Activated gamma-delta T cell (primary cell): ENCODE results near the gene EHD3.
A peak's percentile ranks its signal among the peaks of the same experiment; 100 is the strongest.

Experiments
- DNase-seq: peaks from one replicate; lab custom pipeline; 2025; lab: John Stamatoyannopoulos, UW
- total RNA-seq, 2 donors: gene quantifications; one replicate each; lab custom pipeline; 2026; lab: John Stamatoyannopoulos, UW

EHD3 gene
- total RNA-seq = 10.7 to 12.6 reads per million in 2 donors

GRCh38 chr2:31233741-31234682 is at the start of gene EHD3:
EHD3 (plus strand) TSS chr2:31234152; CDS start chr2:31234622, 470 bp downstream.
- peak; percentile 55 for DNase-seq

GRCh38 chr2:31187166-31187565 is 46.8 kb upstream of the EHD3 start:
- no peak for DNase-seq

- DNase-seq = no peak
Observed at GRCh38 chr2:31188131-31188530, 45.8 kb upstream of the EHD3 start.

- DNase-seq = no peak
Observed at GRCh38 chr2:31189141-31189540, 44.8 kb upstream of the EHD3 start.

GRCh38 chr2:31190188-31190587 is 43.8 kb upstream of the EHD3 start:
- DNase-seq = no peak

DNA sequence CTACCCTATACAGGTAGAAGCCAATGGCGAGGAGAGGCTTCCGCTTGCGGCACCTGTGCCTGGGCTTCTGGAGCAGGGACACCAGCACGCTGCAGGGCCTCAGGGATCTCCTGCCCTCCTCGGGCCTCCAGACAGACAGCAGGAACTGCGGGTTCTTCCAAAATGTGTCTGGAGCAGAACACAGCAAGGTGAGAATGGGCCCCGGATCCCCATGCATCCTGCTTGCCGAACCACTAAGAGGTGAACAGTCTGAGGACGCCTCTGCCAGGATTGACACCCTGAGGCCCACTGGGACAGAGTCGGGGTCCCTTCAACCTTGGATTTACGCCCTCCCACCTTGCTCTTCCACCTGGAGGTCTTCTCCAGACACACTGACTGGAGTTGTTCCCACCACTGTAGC is 42.0 kb upstream of the EHD3 start:
- DNase-seq = no peak

GRCh38 chr2:31192396-31192795 is 41.6 kb upstream of the EHD3 start:
- DNase-seq = no peak

DNA sequence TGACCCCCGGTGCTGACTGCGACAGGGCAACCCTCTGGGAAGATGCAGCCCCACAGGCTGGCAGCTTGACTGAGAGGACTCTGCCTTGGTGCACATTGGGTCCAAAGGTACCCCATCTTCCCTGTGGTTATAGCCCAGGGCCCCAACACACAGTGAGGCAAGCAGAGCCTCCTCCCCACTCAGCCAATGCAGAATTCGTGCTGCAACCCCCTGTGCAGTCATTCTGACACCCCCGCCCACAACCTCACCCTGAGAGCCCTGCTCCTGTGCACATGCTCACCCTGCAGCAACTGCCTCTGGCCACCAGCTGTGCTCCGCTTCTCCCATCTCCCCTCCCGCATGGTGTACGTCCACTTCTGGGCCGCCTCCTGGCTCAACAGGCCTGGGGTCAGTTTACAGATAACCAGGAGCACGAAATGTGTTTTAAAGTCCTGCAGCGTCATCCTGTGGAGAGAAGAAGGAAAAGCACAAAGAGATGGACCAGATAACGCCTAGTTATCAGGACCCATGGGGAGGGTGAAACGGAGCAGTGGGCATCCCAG is 41.0 kb upstream of the EHD3 start:
- DNase-seq = no peak

- no peak for DNase-seq
Observed at GRCh38 chr2:31193806-31194205, 40.1 kb upstream of the EHD3 start.

DNA sequence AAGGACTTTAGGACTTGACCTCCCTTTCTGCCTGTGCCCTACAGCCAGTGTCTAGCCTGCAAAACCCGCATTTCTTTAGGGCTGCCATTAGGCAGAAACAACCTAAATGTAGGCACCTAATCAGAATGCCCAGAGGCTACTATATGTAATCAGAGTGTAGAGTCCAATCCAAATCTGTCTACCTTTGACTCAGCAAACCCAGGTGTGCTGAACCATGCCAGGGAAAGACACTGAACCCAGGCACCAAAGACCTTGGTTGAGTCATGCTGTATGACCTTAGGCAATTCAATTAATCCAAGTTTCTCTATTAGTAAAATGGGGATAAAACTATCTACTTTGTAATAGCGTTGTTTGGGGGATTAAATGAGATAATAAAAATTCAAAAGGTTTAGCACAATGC is 37.3 kb upstream of the EHD3 start:
- no peak for DNase-seq

DNA sequence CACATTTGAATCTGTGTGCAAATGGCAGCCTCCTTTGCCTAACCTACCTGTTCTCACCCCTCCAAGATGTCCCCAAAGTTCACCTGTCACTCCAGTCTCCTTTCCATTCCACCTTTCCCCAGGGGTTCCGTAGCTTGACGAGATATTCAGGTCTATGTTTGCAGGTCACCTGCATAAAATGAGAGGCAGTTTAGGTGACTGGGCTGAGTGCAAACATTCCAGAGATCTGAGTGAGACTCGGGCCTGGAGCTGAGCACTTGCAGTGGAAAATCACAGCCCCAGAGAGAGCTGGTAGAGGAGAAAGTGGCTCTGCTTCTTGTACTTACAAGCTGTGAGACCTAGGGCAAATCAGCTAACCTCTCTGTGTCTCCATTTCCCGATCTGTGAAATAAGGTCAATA is 36.8 kb upstream of the EHD3 start:
- DNase-seq = no peak

DNA sequence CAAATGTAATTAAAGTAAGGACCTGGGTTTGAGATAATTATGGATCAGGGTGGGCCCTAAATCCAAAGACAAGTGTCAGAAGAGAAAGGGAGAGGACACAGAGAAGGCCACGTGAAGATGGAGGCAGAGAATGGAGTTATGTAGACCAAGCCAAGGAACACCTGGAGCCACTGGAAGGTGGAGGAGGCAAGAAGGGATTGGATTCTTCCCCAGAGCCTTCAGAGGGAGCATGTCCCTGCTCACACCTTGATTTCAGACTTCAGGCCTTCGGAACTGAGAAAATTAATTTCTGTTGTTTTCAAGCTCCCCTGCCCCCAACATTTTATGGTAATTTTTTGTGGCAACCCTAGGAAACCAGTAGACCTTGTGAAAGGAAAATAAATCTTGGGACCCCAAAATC is 36.3 kb upstream of the EHD3 start:
- no peak for DNase-seq

DNA sequence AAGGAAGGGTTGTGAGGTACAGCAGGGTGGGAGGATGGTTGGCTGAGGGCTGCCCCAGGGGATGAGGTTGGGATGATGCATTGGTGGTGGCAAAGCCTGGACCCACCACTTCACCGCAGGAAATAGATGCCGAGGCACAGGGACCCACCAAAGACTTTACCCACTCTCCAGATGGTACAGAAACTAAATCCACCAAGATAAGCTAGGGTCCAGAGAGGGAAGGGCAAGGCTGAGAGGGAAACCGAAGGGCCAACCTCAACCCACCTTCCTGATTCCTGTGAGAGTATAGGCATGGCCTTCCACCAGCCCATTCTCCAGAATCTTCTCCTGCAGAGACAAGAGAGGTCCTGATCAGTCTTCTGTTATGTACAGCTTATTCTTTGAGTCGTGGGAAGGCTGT is 34.7 kb upstream of the EHD3 start:
- no peak for DNase-seq

DNA sequence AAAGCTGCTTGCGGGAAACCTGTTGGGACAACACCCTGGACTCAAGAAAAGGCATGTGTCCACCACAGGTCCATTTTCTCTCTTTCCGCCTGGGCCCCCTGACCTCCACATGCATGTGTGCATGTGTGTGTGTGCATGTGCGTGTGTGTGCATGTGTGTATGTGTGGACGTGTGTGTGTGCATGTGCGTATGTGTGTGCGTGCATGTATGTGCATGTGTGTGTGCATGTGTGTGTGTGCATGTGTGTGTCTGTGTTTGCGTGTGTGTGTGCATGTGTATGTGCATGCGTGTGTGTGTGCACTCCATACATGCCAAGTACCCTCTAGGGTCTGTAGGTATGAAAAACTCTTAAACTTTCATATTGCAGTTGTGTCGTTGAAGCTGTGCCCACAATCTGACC is 33.0 kb upstream of the EHD3 start:
- DNase-seq = no peak

- DNase-seq = no peak
Observed at GRCh38 chr2:31202041-31202440, 31.9 kb upstream of the EHD3 start.

- DNase-seq = no peak
Observed at GRCh38 chr2:31202833-31203232, 31.1 kb upstream of the EHD3 start.

DNA sequence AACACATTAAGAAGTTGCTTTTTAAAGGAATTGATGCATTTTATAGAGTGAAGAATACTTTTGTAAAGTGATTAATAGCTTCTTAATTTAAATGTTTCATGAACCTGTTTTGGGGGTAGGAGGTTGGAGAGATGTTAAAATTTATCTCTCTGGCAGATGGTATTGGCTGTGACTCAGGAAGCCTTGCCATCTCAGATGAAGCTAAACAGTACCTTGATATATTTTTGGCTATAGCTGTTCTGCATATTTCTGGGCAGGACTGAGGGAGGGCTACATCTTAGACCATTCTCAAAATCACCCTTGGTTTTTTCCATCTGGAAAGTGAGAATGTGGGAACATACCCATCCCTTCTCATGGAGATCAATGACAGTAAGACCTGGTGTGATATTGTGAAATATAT is 30.0 kb upstream of the EHD3 start:
- no peak for DNase-seq

- no peak for DNase-seq
Observed at GRCh38 chr2:31204783-31205182, 29.2 kb upstream of the EHD3 start.

DNA sequence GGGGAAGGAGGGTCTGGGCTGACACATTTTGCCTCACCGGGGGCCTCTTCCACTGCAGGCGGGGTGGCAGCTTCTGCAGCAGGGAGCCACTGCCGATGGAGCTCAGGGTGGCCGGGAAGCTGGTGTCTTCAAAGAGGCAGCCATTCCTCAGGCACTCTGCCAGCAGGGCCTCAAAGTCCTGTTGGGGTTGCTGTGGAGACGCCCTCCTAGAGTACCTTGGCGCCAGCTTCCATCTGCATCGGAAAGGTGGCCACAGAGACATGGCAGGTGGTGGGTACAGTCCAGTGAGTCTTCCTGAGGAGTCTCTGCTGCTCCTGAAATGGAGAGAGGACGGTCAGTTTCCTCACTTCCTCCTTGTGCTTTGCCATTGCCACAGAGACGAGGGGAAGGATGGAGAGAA is 28.8 kb upstream of the EHD3 start:
- DNase-seq = no peak

GRCh38 chr2:31205613-31206012 is 28.3 kb upstream of the EHD3 start:
- DNase-seq = no peak

- DNase-seq = no peak
Observed at GRCh38 chr2:31207790-31208189, 26.2 kb upstream of the EHD3 start.

DNA sequence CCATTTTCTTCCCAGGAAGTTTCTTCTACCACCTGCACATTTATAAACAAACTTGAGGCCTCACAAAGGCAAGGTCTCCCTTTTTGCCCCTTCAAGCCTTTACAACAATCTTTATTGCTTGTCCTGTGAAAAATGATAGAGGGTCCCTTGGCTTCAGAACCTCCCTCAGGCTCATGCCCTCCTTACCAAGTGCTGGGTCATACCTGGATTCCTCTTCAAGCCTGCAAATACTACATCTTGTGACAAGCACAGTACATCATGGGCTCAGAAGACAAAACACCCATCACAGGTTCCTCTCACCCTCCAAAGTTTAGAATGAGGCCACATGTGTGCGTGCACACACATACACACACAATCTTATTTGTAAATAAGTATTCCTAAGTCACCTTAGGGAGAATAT is 25.7 kb upstream of the EHD3 start:
- no peak for DNase-seq
